Upper lobe of right lung (tissue), 1 donor: ENCODE measurements around the gene CARM1. TPM values are rescaled to one million over a fixed set of nuclear protein-coding genes. Genes with fewer than 3 reads are reported as not detected.

Source experiments
- ATAC-seq: fragments of 200-7000 bp; cut with Tn5 transposase; one replicate; pipeline ENCODE4 v1.9.1; 2020; ENCODE audit warnings: mild to moderate bottlenecking, moderate library complexity
- DNase-seq: peaks from one replicate; pipeline ENCODE4 v3.0.0-alpha.2; 2020
- H3K27ac ChIP-seq: fragments of 200-600 bp; one replicate; pipeline ENCODE4 v1.8.0; 2022
- H3K27me3 ChIP-seq: fragments of 200-600 bp; one replicate; pipeline ENCODE4 v1.8.0; 2022; ENCODE audit warnings: mild to moderate bottlenecking
- H3K36me3 ChIP-seq: fragments of 200-600 bp; one replicate; pipeline ENCODE4 v1.8.0; 2022
- H3K4me1 ChIP-seq: fragments of 200-600 bp; one replicate; pipeline ENCODE4 v1.8.0; 2022
- H3K4me3 ChIP-seq: fragments of 200-600 bp; one replicate; pipeline ENCODE4 v1.8.0; 2022; ENCODE audit warnings: mild to moderate bottlenecking
- H3K9me3 ChIP-seq: fragments of 200-600 bp; one replicate; pipeline ENCODE4 v1.8.0; 2022
- intact Hi-C: fragments of 100-400 bp; cut with DNase I; formaldehyde crosslinking; loops from one replicate; pipeline ENCODE4 v1.11.0; 2022
- total RNA-seq: library from RNA; stranded (reverse); fragmentation: NEBNext Ultra II Directional; extraction: Animal tissue kit (Norgen Biotek cat#: 25700); gene quantifications from one replicate; pipeline ENCODE4 v1.2.1, GENCODE V29; 2021
- TF ChIP-seq, protein P1 (sequence below): fragments of 200-600 bp; IDR thresholded peaks from one replicate; pipeline ENCODE4 v1.8.0; 2022; ENCODE audit warnings: antibody characterized with exemption
- donor health status: DM: no; HTN: yes; CAD: no; lungs with severe emphysema.

CARM1 gene
- total RNA-seq, 1 donor from 2014 or later, result 25.5 TPM

DNA sequence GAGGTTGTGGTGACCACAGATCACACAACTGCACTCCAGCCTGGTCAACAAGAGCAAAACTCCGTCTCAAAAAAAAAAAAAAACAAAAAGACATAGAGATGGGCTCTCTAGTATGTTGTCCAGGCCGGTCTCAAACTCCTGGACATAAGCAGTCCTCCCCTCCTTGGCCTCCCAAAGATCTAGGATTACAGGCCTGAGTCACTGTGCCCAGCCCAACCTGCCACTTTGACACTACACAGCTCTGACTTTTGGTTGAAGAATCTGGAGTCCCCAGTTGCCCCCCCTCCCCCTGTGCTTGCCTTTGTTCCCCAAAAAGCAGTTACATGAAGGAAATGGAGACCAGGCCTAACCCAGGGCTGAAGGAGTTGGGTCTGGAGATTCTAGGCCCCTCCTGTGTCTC is 12.9 kb downstream of the CARM1 start:
- TF ChIP-seq, protein P1, sequence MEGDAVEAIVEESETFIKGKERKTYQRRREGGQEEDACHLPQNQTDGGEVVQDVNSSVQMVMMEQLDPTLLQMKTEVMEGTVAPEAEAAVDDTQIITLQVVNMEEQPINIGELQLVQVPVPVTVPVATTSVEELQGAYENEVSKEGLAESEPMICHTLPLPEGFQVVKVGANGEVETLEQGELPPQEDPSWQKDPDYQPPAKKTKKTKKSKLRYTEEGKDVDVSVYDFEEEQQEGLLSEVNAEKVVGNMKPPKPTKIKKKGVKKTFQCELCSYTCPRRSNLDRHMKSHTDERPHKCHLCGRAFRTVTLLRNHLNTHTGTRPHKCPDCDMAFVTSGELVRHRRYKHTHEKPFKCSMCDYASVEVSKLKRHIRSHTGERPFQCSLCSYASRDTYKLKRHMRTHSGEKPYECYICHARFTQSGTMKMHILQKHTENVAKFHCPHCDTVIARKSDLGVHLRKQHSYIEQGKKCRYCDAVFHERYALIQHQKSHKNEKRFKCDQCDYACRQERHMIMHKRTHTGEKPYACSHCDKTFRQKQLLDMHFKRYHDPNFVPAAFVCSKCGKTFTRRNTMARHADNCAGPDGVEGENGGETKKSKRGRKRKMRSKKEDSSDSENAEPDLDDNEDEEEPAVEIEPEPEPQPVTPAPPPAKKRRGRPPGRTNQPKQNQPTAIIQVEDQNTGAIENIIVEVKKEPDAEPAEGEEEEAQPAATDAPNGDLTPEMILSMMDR, result no peak
- intact Hi-C loops, result no loop called here

DNA sequence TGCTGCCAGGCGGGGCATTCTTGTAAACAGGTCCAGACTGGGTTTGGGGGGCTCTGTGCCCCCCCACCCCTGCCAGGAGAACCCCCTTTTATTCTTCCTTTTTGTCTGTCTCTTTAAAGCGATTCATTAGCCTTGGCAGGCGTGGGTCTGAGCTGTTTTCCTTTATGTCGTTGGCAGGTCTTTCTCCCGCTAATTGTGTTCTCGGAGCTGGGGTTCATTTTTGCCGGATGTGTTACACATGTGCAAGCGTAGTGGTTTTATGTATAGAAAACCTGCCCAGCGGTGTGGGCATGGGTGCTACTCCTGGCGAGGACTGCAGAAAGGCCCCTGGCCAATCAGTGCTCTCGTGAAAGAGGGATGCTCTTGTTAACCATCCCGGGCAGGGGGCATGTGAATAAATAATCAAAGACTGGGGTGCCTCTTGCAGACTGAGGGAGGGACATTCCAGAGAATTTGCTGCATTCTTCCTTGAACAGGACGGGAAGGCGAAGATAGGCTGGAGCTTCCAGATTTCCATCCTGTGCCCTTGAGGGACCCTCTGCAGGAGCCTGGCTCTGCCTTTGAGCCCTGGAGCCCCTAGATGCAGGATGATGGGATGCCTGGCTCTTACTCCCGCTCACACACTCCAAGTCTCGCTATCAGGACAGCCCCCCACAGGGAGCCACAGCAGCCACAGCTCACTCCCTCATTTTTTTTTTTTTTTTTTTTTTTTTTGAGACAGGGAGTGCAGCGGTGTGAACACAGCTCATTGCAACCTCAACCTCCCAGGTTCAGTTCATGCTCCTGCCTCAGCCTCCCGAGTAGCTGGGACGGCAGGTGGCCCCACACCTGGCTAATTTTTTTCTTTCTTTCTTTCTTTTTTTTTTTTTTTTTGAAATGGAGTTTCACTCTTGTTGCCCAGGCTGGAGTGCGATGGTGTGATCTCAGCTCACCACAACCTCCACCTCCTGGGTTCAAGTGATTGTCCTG is 14.1 kb downstream of the CARM1 start:
- H3K27ac ChIP-seq, result no peak overlapping the region
- no peaks in the 10 kb centered on the region for H3K36me3 ChIP-seq
- intact Hi-C loops, result no loop called here
- TF ChIP-seq, protein P1, result no peak
- no peaks in the 10 kb centered on the region for H3K9me3 ChIP-seq
- H3K4me3 ChIP-seq, result no peak overlapping the region
- no peaks in the 10 kb centered on the region for H3K27me3 ChIP-seq
- ATAC-seq (no peak), DNase-seq (no peak)
- no peaks in the 10 kb centered on the region for H3K4me1 ChIP-seq

More for the DNA sequence above, 12.9 kb downstream of the CARM1 start:
- Histone ChIP-seq H3K27ac (no peak overlapping the region), H3K9me3 (no peaks in the 10 kb centered on the region), H3K27me3 (no peaks in the 10 kb centered on the region), H3K36me3 (no peaks in the 10 kb centered on the region), H3K4me1 (peaks cover 2% of the 10 kb centered on the region), H3K4me3 (no peak overlapping the region)
- ATAC-seq (no peak), DNase-seq (no peak)

DNA sequence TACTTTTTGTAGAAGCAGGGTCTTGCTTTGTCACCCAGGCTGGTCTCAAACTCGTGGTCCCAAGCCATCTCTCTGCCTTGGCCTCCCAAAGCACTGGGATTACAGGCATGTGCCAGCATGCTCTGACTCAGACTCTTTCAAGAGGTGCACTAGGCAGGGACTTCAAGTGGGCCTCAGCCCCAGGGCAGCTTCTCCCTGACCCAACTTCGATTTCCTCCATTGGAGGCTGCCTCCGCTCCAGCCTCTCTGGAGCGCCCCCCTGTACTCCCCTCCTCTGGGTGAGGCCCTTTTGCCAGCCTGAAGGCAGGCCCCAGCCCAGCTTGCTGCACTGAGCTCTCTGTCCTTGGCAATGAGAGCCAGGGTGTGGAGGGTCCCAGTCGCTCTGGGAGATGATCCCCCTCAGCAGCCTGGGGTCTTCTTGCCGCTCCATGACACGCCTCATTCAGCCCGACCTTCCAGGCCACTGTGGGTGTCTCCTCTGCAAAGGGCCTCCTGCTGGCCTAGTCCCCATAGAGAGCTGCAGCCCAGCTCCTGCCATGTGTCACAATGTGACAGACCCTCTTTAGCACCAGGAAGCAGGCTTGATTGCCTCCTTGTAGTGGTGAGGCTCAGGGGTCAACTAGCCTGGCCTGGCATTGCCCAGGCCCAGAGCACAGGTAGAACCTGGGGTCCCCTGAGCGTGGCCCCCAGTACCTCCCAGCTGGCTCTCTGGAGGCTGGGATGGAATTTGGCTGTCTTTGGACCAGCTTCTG is 16.4 kb downstream of the CARM1 start:
- DNase-seq, result no peak
- no peak overlapping the region for H3K27ac ChIP-seq

DNA sequence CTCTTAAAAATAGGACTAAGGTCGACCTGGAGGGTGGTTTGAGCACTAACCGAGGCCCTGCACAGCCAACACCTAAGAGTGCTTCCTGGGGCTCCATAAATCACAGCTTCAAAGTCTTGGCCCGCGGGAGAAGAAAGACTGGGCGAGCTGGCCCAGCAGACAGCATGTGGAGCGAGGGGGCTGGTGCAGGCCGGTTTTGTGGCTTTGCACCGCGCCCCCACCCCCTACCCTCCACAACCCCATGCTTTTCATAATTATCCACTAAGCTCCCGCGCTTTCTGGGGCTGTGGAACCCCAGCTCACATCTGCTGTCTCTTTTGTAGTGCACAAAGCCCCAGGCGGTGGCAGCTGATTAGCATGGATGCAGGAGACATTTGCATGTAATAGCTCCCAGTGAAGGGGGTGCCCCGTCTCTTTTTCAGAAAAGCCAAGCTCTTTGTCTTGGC is 17.1 kb downstream of the CARM1 start:
- no peaks in the 10 kb centered on the region for H3K4me1 ChIP-seq
- no peaks in the 10 kb centered on the region for H3K36me3 ChIP-seq
- DNase-seq, result no peak
- no peaks in the 10 kb centered on the region for H3K27me3 ChIP-seq
- no peak overlapping the region for H3K4me3 ChIP-seq
- TF ChIP-seq, protein P1, result no peak
- no peak for ATAC-seq
- H3K9me3 ChIP-seq, result no peaks in the 10 kb centered on the region
- intact Hi-C loops, result no loop called here
- H3K27ac ChIP-seq, result no peak overlapping the region

More for the DNA sequence above, 16.4 kb downstream of the CARM1 start:
- TF ChIP-seq, protein P1, result no peak
- Histone ChIP-seq H3K9me3 (no peaks in the 10 kb centered on the region), H3K27me3 (no peaks in the 10 kb centered on the region), H3K4me3 (no peak overlapping the region), H3K4me1 (no peaks in the 10 kb centered on the region), H3K36me3 (no peaks in the 10 kb centered on the region)
- ATAC-seq, result peak; percentile 41
- intact Hi-C loops, result no loop called here

DNA sequence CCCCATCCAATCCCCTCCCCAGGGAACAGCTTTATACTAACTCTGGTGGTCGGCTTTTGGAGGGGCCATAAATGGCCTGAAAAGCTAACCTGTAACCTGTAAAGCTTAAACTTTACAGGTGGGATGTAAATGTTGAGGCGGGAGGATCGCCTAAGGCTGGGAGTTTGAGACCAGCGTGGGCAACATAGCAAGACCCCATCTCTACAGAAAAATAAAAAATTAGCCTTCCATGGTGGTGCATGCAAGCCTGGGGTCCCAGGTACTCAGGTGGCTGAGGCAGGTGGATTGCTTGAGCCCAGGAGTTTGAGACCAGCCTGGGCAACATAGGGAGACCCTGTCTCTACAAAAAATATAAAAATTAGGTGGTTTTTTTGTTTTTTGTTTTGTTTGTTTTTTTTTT is 18.5 kb downstream of the CARM1 start:
- Histone ChIP-seq H3K36me3 (no peaks in the 10 kb centered on the region), H3K4me1 (no peaks in the 10 kb centered on the region), H3K27me3 (no peaks in the 10 kb centered on the region), H3K9me3 (no peaks in the 10 kb centered on the region), H3K4me3 (no peak overlapping the region), H3K27ac (no peak overlapping the region)
- intact Hi-C loops, result no loop called here
- TF ChIP-seq, protein P1, result no peak
- ATAC-seq (no peak), DNase-seq (no peak)
